PC-3 (cell line): ENCODE results near the gene DIAPH2. TPM values are rescaled to one million over a fixed set of nuclear protein-coding genes. Genes with fewer than 3 reads are reported as not detected.

Experiments
- ATAC-seq: fragments of 200-7000 bp; cut with Tn5 transposase; 2 replicates; pipeline ENCODE4 v1.9.1; 2020; ENCODE audit warnings: mild to moderate bottlenecking, moderate library complexity
- BruUV-seq: library from RNA; stranded (reverse); fragments of 400-500 nt; replicated peaks from 2 replicates; lab custom pipeline; 2021; lab: Mats Ljungman, UMichigan
- CTCF ChIA-PET: fragments of 300-600 bp; sonication (Branson Sonifier 250); formaldehyde crosslinking; loops from one replicate; lab custom pipeline; 2022; ENCODE audit warnings: antibody characterized with exemption; lab: Charles Lee
- POLR2A ChIA-PET: fragments of 300-600 bp; sonication (Branson Sonifier 250); formaldehyde crosslinking; loops from one replicate; lab custom pipeline; 2022; ENCODE audit warnings: antibody characterized with exemption; ENCODE audit not compliant: unreplicated experiment; lab: Charles Lee
- DNase-seq: peaks from one replicate; pipeline ENCODE4 v3.0.0-alpha.2; 2015
- H2AFZ ChIP-seq: fragments of 300-600 bp; sonication (generic); 2 replicates; pipeline ENCODE4 v1.6.0; 2016; ENCODE audit warnings: antibody characterized with exemption, low read length
- H3F3A ChIP-seq: fragments of 300-600 bp; sonication (generic); one replicate; pipeline ENCODE4 v1.6.0; 2017; ENCODE audit warnings: antibody characterized with exemption, low read length, control low read depth, mild to moderate bottlenecking; ENCODE audit not compliant: unreplicated experiment
- H3K27ac ChIP-seq: fragments of 300-600 bp; sonication (generic); 2 replicates; pipeline ENCODE4 v1.5.1; 2016; ENCODE audit warnings: mild to moderate bottlenecking, low read length
- H3K27me3 ChIP-seq: fragments of 300-600 bp; sonication (generic); 2 replicates; pipeline ENCODE4 v1.6.1; 2016; ENCODE audit warnings: low read length, mixed read lengths
- H3K36me3 ChIP-seq: fragments of 300-600 bp; sonication (generic); 2 replicates; pipeline ENCODE4 v1.6.1; 2016; ENCODE audit warnings: low read depth, mixed run types, low read length, mixed read lengths
- H3K4me1 ChIP-seq: fragments of 300-600 bp; sonication (generic); 2 replicates; pipeline ENCODE4 v1.5.1; 2016; ENCODE audit warnings: low read length; ENCODE audit not compliant: insufficient read depth
- H3K4me2 ChIP-seq: fragments of 300-600 bp; sonication (generic); 2 replicates; pipeline ENCODE4 v1.6.0; 2016; ENCODE audit warnings: low read length
- H3K4me3 ChIP-seq: fragments of 300-600 bp; sonication (generic); 2 replicates; pipeline ENCODE4 v1.5.1; 2016; ENCODE audit warnings: mild to moderate bottlenecking, low read length, mixed read lengths
- H3K79me2 ChIP-seq: fragments of 300-600 bp; sonication (generic); 2 replicates; pipeline ENCODE4 v1.6.1; 2017; ENCODE audit warnings: low read length, mixed read lengths
- H3K9ac ChIP-seq: fragments of 300-600 bp; sonication (generic); 2 replicates; pipeline ENCODE4 v1.6.0; 2016; ENCODE audit warnings: mild to moderate bottlenecking, low read length
- H3K9me2 ChIP-seq: fragments of 300-600 bp; sonication (generic); replicated peaks from 2 replicates; pipeline ENCODE4 v1.6.1; 2016; ENCODE audit warnings: mixed run types, low read length, mixed read lengths
- H3K9me3 ChIP-seq: fragments of 300-600 bp; sonication (generic); 2 replicates; pipeline ENCODE4 v1.6.1; 2016; ENCODE audit warnings: low read length, mixed read lengths
- H4K20me1 ChIP-seq: fragments of 300-600 bp; sonication (generic); 2 replicates; pipeline ENCODE4 v1.6.1; 2016; ENCODE audit warnings: low read length, mixed read lengths
- CTCF ChIP-seq: fragments of 300-600 bp; sonication (generic); conservative IDR thresholded peaks from 2 replicates; pipeline ENCODE4 v1.5.1; 2017; ENCODE audit warnings: antibody characterized with exemption, low read depth, mild to moderate bottlenecking, low read length
- EZH2 ChIP-seq: fragments of 300-600 bp; sonication (generic); IDR thresholded peaks from one replicate; pipeline ENCODE4 v1.6.1; 2017; ENCODE audit warnings: antibody characterized with exemption, mild to moderate bottlenecking, low read length; ENCODE audit not compliant: unreplicated experiment
- EZH2phosphoT487 ChIP-seq: fragments of 300-600 bp; sonication (generic); IDR thresholded peaks from 2 replicates; pipeline ENCODE4 v1.6.1; 2018; ENCODE audit warnings: mild to moderate bottlenecking, antibody characterized with exemption, low read length, borderline replicate concordance
- intact Hi-C: fragments of 100-400 bp; cut with micrococcal nuclease; formaldehyde crosslinking; loops from 2 replicates; pipeline ENCODE4 v1.9.0; 2023
- total RNA-seq: library from RNA; depleted of rRNA; stranded (reverse); fragments of >200 nt; gene quantifications from 2 replicates; pipeline ENCODE4 v1.2.3, GENCODE V29; 2014

The DIAPH2 gene
- total RNA-seq, 1 experiment from 2014 or later: 15.1 TPM

GRCh38 chrX:97387004-97387403 is 702.4 kb downstream of the DIAPH2 start:
- CTCF ChIA-PET: no interaction called here
- POLR2A ChIA-PET: no interaction called here

GRCh38 chrX:97389761-97390192 is 705.1 kb downstream of the DIAPH2 start:
- Histone ChIP-seq H3K9ac (peak overlapping the region; percentile 10; the same call in 1 of the 2 replicates), H3K9me3 (no peaks in the 10 kb centered on the region), H3K4me3 (0 out of 2 replicates have a peak overlapping the region, but pooled peaks have one; percentile 13), H3K4me2 (peak overlapping the region; percentile 43), H3K4me1 (peaks cover 23% of the 10 kb centered on the region), H3F3A (no peaks in the 10 kb centered on the region), H3K79me2 (no peaks in the 10 kb centered on the region), H3K36me3 (no peaks in the 10 kb centered on the region), H4K20me1 (no peaks in the 10 kb centered on the region), H3K27ac (peak overlapping the region; percentile 79), H2AFZ (0 out of 2 replicates have a peak overlapping the region, but pooled peaks have one; percentile 4), H3K27me3 (no peaks in the 10 kb centered on the region), H3K9me2 (no peaks in the 10 kb centered on the region)
- ChIA-PET POLR2A (interaction anchor here (0.6 kb wide), 2 partner anchors 37 to 135 kb away, joined by 4 to 9 read pairs; no protein-coding TSS in a partner anchor), CTCF (interaction anchor here (0.6 kb wide), 1 partner anchor 188 kb away, joined by 14 read pairs; no protein-coding TSS in a partner anchor)
- no TSS peak for BruUV-seq
- DNase-seq (peak; percentile 68), ATAC-seq (peak; percentile 90)
- TF ChIP-seq CTCF (no peak), EZH2 (no peak), EZH2phosphoT487 (no peak)
- intact Hi-C loops: no loop called here

More at GRCh38 chrX:97387004-97387403, 702.4 kb downstream of the DIAPH2 start:
- DNase-seq (no peak), ATAC-seq (peak; percentile 29)
- Histone ChIP-seq H3K79me2 (no peaks in the 10 kb centered on the region), H3K9me2 (no peaks in the 10 kb centered on the region), H3K4me1 (peaks cover 29% of the 10 kb centered on the region), H3K9ac (no peak overlapping the region), H4K20me1 (no peaks in the 10 kb centered on the region), H3K4me3 (no peak overlapping the region), H3K27ac (peak overlapping the region; percentile 63), H3K27me3 (no peaks in the 10 kb centered on the region), H3K9me3 (no peaks in the 10 kb centered on the region), H3F3A (no peaks in the 10 kb centered on the region), H3K4me2 (no peak overlapping the region), H3K36me3 (no peaks in the 10 kb centered on the region), H2AFZ (no peak overlapping the region)
- intact Hi-C loops: no loop called here
- BruUV-seq: no TSS peak
- no peak for TF ChIP-seq EZH2
- no peak for TF ChIP-seq EZH2phosphoT487
- TF ChIP-seq CTCF: no peak

- CTCF ChIA-PET: no interaction called here
- H3K9ac ChIP-seq: no peak overlapping the region
These were observed 712.7 kb downstream of the DIAPH2 start for GRCh38 chrX:97397371-97397770.

More at GRCh38 chrX:97397371-97397770, 712.7 kb downstream of the DIAPH2 start:
- Histone ChIP-seq H3K79me2 (no peaks in the 10 kb centered on the region), H3K4me3 (no peak overlapping the region), H4K20me1 (no peaks in the 10 kb centered on the region), H3K4me2 (no peak overlapping the region), H3K36me3 (no peaks in the 10 kb centered on the region), H3K9me3 (no peaks in the 10 kb centered on the region), H3K27me3 (no peaks in the 10 kb centered on the region), H3F3A (peaks cover 5% of the 10 kb centered on the region), H3K27ac (peak overlapping the region; percentile 58), H3K4me1 (peaks cover 46% of the 10 kb centered on the region), H3K9me2 (no peaks in the 10 kb centered on the region), H2AFZ (no peak overlapping the region)
- DNase-seq (peak; percentile 39), ATAC-seq (no peak)
- BruUV-seq: no TSS peak
- POLR2A ChIA-PET: no interaction called here
- intact Hi-C loops: no loop called here
- no peak for TF ChIP-seq EZH2phosphoT487
- TF ChIP-seq CTCF: no peak
- no peak for TF ChIP-seq EZH2
